Fibroblast of lung (primary cell): ENCODE data around the gene SLC4A2. TPM values are rescaled to one million over a fixed set of nuclear protein-coding genes. Genes with fewer than 3 reads are reported as not detected.
A peak's percentile ranks its signal among the peaks of the same experiment; 100 is the strongest.
"Not testable (repeated sequence)": the region's sequence is repeated elsewhere in the genome, so short reads cannot be mapped to it uniquely, and the experiment has no call there.

Experiments
- DNase-seq, 2 donors: peaks; one replicate each; pipeline versions ENCODE4 v3.0.0 to v3.0.0-alpha.2; 2010; ENCODE audit warnings: low read depth in 2 of 2
- H2AFZ ChIP-seq: 2 replicates; pipeline ENCODE4 v1.5.1; 2012; ENCODE audit warnings: low read length, control low read depth, inconsistent platforms
- H3K27ac ChIP-seq: 2 replicates; pipeline ENCODE4 v1.5.1; 2011; ENCODE audit warnings: low read length, control low read depth; ENCODE audit not compliant: insufficient read depth
- H3K27me3 ChIP-seq: 2 replicates; pipeline ENCODE4 v1.5.1; 2011; ENCODE audit warnings: mild to moderate bottlenecking, low read length; ENCODE audit not compliant: control insufficient read depth, insufficient read depth
- H3K36me3 ChIP-seq: 2 replicates; pipeline ENCODE4 v1.5.1; 2011; ENCODE audit warnings: low read length; ENCODE audit not compliant: control insufficient read depth, insufficient read depth
- H3K4me1 ChIP-seq: 2 replicates; pipeline ENCODE4 v1.5.1; 2011; ENCODE audit warnings: low read length; ENCODE audit not compliant: control insufficient read depth, insufficient read depth; ENCODE audit errors: extremely low read depth
- H3K4me2 ChIP-seq: 2 replicates; pipeline ENCODE4 v1.5.1; 2011; ENCODE audit warnings: low read length, control low read depth; ENCODE audit not compliant: insufficient read depth; ENCODE audit errors: extremely low read depth
- H3K4me3 ChIP-seq, 4 experiments: fragments of 200-600 bp in 1 of 4; sonication (generic) in 1 of 4; replicated peaks in 1 of 4; 2 replicates each; pipeline ENCODE4 v1.5.1; 2011 to 2016; ENCODE audit warnings: low read length in 4 of 4, low read depth in 3 of 4, mild to moderate bottlenecking in 3 of 4, control low read depth in 2 of 4, inconsistent platforms in 1 of 4, mixed read lengths in 1 of 4; ENCODE audit not compliant: insufficient read depth in 1 of 4; ENCODE audit errors: control extremely low read depth in 1 of 4
- H3K79me2 ChIP-seq: 2 replicates; pipeline ENCODE4 v1.5.1; 2012; ENCODE audit warnings: mild to moderate bottlenecking, low read length, inconsistent platforms; ENCODE audit not compliant: control insufficient read depth, insufficient read depth
- H3K9ac ChIP-seq: 2 replicates; pipeline ENCODE4 v1.5.1; 2011; ENCODE audit warnings: mild to moderate bottlenecking, low read length, control low read depth; ENCODE audit not compliant: insufficient read depth
- H3K9me3 ChIP-seq: 2 replicates; pipeline ENCODE4 v1.5.1; 2012; ENCODE audit warnings: low read depth, low read length; ENCODE audit not compliant: control insufficient read depth, insufficient read depth
- H4K20me1 ChIP-seq: 2 replicates; pipeline ENCODE4 v1.5.1; 2011; ENCODE audit warnings: low read length; ENCODE audit not compliant: control insufficient read depth, insufficient read depth; ENCODE audit errors: extremely low read depth
- EZH2 ChIP-seq: IDR thresholded peaks from 2 replicates; pipeline ENCODE4 v1.5.1; 2012; ENCODE audit warnings: low read length, control low read depth, mild to moderate bottlenecking; ENCODE audit errors: missing control alignments
- polyA plus RNA-seq, 2 donors: library from polyadenylated mRNA; depleted of rRNA in 1 of 2; stranded (reverse) in 1 of 2; unstranded in 1 of 2; fragments of >200 nt; gene quantifications; 2 replicates each; pipeline ENCODE4 v1.2.1, GENCODE V29; 2011 to 2012; ENCODE audit warnings: missing spikeins in 1 of 2
- total RNA-seq: library from RNA; depleted of rRNA; stranded (reverse); fragments of >200 nt; gene quantifications from 2 replicates; pipeline ENCODE4 v1.2.1, GENCODE V29; 2014
- TF ChIP-seq, protein P1 (sequence below), 2 donors: IDR thresholded peaks in 1 of 2; conservative IDR thresholded peaks in 1 of 2; 1 replicate in 1 of 2; 2 replicates in 1 of 2; pipeline ENCODE4 v1.5.1; 2011 to 2012; ENCODE audit warnings: low read length in 2 of 2, control low read depth in 1 of 2, inconsistent platforms in 1 of 2, low read depth in 1 of 2, mild to moderate bottlenecking in 1 of 2

The SLC4A2 gene
- total and polyA plus RNA-seq, 2 donors (not counting 1 experiment from before 2014, with no cell fraction given): 30.5 to 61.8 TPM

DNA sequence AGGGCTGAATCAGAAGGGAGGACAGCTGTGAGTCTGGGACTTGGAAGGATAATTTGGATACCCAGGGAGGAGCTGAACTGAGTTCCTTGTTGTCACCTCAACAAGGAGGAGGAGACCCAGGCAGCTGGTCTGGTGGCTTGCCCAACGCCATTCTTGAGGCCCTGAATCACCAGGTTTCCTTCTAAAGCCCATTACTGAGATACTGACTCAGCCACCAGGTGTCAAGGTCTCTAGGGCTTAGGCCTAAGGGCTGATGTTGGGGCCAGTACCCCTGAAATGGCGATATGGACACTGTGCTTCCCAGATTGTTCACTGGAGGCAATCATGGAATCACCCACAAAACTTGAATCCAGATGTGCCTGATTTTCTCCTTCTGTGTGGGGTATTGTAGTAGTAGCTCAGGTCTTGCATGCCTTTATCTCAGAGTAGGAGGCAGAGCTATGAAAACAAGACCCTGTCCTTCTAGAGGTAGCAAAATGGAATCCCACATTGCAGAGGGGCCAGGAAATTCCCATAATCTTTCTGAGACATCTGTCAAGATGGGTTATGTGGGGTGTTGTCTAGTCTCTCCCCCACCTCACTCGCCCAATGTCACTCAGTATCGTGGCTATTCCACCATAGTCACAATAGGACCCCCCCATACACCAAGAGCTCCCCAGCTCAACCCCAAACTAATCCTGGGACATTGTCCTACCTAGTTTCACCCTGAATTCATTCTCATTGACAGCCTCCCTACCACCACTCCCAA, 33.3 kb upstream of the SLC4A2 start:
- Histone ChIP-seq H3K4me2 (no peak overlapping the region), H3K27ac (no peak overlapping the region), H3K27me3 (peaks cover 12% of the 10 kb centered on the region), H3K36me3 (no peaks in the 10 kb centered on the region), H4K20me1 (no peaks in the 10 kb centered on the region), H2AFZ (no peak overlapping the region), H3K4me1 (no peaks in the 10 kb centered on the region), H3K79me2 (peaks cover 2% of the 10 kb centered on the region), H3K9me3 (no peaks in the 10 kb centered on the region), H3K9ac (no peak overlapping the region), H3K4me3 (no peak overlapping the region)
- TF ChIP-seq, protein P1, sequence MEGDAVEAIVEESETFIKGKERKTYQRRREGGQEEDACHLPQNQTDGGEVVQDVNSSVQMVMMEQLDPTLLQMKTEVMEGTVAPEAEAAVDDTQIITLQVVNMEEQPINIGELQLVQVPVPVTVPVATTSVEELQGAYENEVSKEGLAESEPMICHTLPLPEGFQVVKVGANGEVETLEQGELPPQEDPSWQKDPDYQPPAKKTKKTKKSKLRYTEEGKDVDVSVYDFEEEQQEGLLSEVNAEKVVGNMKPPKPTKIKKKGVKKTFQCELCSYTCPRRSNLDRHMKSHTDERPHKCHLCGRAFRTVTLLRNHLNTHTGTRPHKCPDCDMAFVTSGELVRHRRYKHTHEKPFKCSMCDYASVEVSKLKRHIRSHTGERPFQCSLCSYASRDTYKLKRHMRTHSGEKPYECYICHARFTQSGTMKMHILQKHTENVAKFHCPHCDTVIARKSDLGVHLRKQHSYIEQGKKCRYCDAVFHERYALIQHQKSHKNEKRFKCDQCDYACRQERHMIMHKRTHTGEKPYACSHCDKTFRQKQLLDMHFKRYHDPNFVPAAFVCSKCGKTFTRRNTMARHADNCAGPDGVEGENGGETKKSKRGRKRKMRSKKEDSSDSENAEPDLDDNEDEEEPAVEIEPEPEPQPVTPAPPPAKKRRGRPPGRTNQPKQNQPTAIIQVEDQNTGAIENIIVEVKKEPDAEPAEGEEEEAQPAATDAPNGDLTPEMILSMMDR (conservative IDR thresholded peaks at IDR 0.05 in 1 of 2, IDR thresholded peaks at IDR 0.05 in 1 of 2; ENCODE audit: low read depth in 1 of 2, low read length in 2 of 2): no peak
- TF ChIP-seq EZH2: no peak
- DNase-seq: peak in 1 of 2 donors; percentile 55

DNA sequence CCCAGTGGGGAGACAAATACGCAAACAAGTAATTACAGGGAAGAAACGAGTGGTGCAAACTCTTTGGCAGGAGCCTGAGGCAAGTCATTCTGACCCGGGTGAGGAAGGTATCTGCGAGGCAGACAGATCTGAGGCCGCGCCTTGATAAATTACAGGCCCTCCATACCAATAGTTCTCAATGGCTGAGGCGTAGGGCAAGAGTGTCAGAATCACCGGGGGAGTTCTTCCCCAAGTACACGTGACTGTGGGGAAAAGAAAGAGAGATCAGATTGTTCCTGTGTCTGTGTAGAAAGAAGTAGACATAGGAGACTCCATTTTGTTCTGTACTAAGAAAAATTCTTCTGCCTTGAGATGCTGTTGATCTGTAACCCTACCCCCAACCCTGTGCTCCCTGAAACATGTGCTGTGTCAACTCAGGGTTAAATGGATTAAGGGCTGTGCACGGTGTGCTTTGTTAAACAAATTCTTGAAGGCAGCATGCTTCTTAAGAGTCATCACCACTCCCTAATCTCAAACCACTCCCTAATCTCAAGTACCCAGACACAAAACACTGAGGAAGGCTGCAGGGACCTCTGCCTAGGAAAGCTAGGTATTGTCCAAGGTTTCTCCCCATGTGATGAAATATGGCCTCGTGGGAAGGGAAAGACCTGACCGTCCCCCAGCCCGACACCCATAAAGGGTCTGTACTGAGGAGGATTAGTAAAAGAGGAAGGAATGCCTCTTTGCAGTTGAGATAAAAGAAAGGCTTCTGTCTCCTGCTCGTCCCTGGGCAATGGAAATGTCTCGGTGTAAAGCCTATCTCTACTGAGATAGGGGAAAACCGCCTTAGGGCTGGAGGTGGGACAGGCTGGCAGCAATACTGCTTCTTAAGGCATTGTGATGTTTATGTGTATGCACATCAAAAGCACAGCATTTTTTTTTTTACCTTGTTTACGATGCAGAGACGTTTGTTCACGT, 32.3 kb upstream of the SLC4A2 start:
- peak overlapping the region; percentile 87 for H3K27ac ChIP-seq
- not testable (repeated sequence) for H3K36me3 ChIP-seq, H3K4me2 ChIP-seq, H2AFZ ChIP-seq, H3K27me3 ChIP-seq, H3K9ac ChIP-seq, H3K79me2 ChIP-seq, H3K4me1 ChIP-seq, H4K20me1 ChIP-seq, DNase-seq, H3K9me3 ChIP-seq, H3K4me3 ChIP-seq

DNA sequence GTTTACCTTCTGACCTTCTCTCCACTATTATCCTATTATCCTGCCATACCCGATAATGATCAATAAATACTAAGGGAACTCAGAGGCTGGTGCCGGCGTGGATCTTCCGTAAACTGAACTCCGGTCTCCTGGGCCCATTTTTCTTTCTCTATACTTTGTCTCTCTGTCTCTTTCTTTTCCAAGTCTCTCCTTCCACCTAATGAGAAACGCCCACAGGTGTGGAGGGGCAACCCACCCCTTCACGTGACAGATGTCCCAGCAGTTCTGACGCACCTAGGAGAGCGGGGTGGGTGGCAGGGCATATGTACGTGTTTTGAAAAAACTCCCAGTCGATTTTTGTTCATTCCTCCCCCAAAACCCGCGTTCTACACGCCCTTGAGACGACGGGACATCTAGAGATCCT, 31.7 kb upstream of the SLC4A2 start:
- not testable (repeated sequence) for H3K36me3 ChIP-seq, H3K4me1 ChIP-seq, H3K27me3 ChIP-seq, H4K20me1 ChIP-seq, DNase-seq, H3K9me3 ChIP-seq, H3K79me2 ChIP-seq
- H3K4me3 ChIP-seq: peak overlapping the region; percentile 39 to 89 (median 70)
- peak overlapping the region; percentile 77 for H3K4me2 ChIP-seq
- peak overlapping the region; percentile 87 for H3K27ac ChIP-seq
- peak overlapping the region; percentile 55 for H3K9ac ChIP-seq
- H2AFZ ChIP-seq: peak overlapping the region; percentile 31
